ENCODE results near the gene NUP50.
A peak's percentile ranks its signal among the peaks of the same experiment; 100 is the strongest.

NUP50 gene

DNA sequence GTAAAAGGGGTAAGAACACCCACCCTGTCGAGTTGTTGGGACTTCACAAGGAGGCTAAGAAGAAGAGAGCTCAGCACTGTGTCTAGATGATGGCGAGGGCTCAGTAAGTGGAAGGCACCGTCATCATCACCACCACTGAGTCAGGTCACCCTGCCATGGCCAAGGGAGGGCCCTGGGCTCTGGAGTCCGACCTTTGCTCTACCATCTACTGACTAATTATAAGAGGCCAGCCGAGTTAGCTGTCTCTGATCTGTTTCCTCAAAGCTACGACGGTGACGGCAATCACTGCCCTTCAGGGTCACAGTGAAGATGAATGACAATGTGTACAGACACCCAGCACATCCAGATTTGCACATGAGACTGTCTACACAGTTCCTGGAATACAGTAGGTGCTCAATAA, 47.7 kb downstream of the NUP50 start:
- no peak for DNase-seq
- H3K36me3 ChIP-seq = no peaks in the 10 kb centered on the region
- peaks cover 19% of the 10 kb centered on the region for H3K4me1 ChIP-seq
- no peaks in the 10 kb centered on the region for H3K9me3 ChIP-seq
- TF ChIP-seq, protein P1, sequence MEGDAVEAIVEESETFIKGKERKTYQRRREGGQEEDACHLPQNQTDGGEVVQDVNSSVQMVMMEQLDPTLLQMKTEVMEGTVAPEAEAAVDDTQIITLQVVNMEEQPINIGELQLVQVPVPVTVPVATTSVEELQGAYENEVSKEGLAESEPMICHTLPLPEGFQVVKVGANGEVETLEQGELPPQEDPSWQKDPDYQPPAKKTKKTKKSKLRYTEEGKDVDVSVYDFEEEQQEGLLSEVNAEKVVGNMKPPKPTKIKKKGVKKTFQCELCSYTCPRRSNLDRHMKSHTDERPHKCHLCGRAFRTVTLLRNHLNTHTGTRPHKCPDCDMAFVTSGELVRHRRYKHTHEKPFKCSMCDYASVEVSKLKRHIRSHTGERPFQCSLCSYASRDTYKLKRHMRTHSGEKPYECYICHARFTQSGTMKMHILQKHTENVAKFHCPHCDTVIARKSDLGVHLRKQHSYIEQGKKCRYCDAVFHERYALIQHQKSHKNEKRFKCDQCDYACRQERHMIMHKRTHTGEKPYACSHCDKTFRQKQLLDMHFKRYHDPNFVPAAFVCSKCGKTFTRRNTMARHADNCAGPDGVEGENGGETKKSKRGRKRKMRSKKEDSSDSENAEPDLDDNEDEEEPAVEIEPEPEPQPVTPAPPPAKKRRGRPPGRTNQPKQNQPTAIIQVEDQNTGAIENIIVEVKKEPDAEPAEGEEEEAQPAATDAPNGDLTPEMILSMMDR (IDR thresholded peaks at IDR 0.05; ENCODE audit: low read depth, low read length) = no peak
- H3K27me3 ChIP-seq = no peaks in the 10 kb centered on the region
- H3K4me3 ChIP-seq (ENCODE audit: low read depth, low read length) = no peak overlapping the region

DNA sequence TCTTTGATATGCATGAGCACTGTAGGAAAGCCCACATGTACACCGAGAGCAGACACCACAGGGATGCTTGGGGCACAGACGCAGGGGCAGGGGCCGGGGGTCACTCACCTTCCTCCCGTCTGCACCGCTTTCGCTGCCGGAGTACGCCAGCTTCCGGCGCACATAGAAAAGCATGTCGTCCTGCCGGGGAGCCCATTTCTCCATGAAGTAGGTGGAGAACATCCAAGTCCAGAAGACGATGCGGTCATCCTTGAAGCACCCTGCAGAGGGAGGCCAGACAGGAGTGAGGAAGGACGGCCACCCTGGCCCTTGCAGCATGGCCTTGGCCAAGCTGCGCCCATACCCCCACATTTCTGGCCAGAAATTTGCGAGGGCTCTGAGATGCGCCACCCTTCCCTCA, 48.1 kb downstream of the NUP50 start:
- no peaks in the 10 kb centered on the region for H3K36me3 ChIP-seq
- no peaks in the 10 kb centered on the region for H3K9me3 ChIP-seq
- H3K4me1 ChIP-seq = peaks cover 19% of the 10 kb centered on the region
- no peak for DNase-seq
- no peaks in the 10 kb centered on the region for H3K27me3 ChIP-seq
- peak overlapping the region; percentile 60 for H3K4me3 ChIP-seq (ENCODE audit: low read depth, low read length)
- TF ChIP-seq, protein P1 (IDR thresholded peaks at IDR 0.05; ENCODE audit: low read depth, low read length) = no peak

DNA sequence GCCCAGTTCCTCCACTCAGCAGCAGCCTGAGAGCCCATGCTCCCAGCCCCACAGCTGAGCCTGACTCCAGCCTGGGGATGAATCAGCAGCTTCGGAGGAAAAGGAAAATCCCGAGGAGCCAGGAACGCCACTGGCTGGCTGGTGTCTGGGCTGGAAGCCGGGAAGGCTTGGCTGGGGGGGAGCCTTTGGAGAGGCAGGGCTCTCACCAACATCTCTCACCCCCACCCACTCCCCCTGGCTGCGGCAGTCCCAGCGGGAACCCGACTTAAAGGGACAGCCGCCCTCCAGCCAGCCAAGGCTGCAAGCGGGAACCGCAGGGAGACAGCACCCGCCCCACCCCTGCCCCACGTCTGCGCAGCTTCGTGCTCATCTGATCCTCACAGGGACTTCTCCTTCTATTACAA, 48.6 kb downstream of the NUP50 start:
- H3K27me3 ChIP-seq = no peaks in the 10 kb centered on the region
- peak; percentile 83 for DNase-seq
- no peaks in the 10 kb centered on the region for H3K36me3 ChIP-seq
- peaks cover 19% of the 10 kb centered on the region for H3K4me1 ChIP-seq
- H3K4me3 ChIP-seq (ENCODE audit: low read depth, low read length) = peak overlapping the region; percentile 60
- no peaks in the 10 kb centered on the region for H3K9me3 ChIP-seq
- TF ChIP-seq, protein P1 (IDR thresholded peaks at IDR 0.05; ENCODE audit: low read depth, low read length) = no peak

DNA sequence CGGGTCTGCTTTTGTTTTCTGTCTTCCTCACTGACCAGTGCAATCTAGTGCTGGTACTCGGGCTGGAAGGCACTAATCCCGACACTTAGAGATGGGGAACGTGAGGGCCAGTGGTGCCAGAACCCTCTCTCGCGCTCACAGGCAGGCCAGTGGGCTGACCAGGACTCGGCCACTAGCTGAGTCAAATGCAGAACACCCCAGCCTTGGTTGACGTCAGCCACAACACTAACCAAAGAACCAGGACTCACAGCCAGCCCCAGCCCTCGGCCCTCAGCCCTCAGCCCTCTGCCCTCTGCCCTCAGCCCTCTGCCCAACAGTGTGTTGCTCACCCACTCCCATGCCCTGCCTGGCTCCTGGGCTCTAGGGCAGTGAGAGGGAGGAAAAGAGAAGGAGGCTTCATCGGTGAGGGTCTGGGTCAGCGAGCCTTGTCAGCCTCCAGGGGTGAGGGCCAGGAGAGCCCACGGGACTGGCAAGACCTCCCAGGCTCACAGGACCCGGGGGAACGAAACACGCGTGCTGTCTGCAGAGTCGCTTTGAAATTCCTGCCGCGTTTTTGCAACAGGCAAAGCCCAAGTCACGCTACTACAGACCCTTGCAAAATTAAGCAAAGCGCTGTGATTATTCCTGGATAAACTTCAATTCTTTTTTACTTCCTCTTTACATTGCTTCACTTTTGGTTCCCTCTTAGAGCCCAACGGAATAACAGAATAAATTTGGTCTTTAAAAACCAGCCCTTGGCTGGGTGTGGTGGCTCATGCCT, 49.4 kb downstream of the NUP50 start:
- peak; percentile 33 for DNase-seq
- H3K27me3 ChIP-seq = no peaks in the 10 kb centered on the region
- H3K4me1 ChIP-seq = peaks cover 27% of the 10 kb centered on the region
- H3K9me3 ChIP-seq = no peaks in the 10 kb centered on the region
- TF ChIP-seq, protein P1 (IDR thresholded peaks at IDR 0.05; ENCODE audit: low read depth, low read length) = no peak
- H3K4me3 ChIP-seq (ENCODE audit: low read depth, low read length) = peak overlapping the region; percentile 60
- H3K36me3 ChIP-seq = no peaks in the 10 kb centered on the region

DNA sequence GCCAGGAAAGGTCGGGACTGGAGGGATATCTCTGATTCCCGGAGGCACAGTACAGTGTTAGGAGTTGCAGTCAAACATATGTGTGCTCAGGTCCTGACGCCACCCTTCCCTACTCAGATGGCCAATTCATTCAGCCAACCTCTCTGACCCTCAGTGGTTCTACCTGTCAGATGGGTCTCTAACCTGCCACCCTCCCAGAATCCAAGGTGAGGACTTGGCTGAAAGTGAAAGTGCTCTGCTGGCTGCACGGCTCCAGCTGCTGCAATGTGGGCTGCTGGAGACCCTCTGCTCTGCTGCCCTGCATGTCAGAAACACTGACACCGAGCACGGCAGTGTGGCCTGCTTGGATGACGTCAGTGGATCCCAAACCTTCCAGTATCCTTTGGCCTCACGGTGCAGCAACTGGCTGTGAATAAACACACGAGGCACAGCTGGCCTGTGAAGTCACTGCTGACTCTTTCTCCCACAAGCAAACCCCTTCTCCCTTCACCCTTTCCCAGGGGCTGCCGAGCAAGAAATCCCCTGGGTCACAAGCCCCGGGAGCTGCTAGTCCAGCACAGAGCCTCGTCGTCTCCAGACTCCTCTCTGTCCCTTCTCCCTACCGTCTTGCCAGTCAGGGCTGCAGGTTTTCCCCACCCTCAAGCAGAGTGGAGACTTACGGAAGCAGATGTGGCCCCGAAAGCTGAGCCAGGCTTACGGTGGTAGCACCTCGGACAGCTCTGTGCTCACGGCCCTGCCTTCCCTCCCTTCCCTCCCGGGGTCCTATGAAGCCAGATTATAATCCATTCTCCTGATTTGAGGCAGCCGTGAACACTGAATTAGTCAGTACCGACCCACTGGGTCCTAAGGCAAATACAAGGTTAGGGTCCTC, 52.6 kb downstream of the NUP50 start:
- Histone ChIP-seq H3K36me3 (no peaks in the 10 kb centered on the region), H3K27me3 (no peaks in the 10 kb centered on the region), H3K9me3 (no peaks in the 10 kb centered on the region), H3K4me3 (ENCODE audit: low read depth, low read length) (no peak overlapping the region), H3K4me1 (peaks cover 22% of the 10 kb centered on the region)
- peak; percentile 21 for DNase-seq
- TF ChIP-seq, protein P1 (IDR thresholded peaks at IDR 0.05; ENCODE audit: low read depth, low read length) = no peak

DNA sequence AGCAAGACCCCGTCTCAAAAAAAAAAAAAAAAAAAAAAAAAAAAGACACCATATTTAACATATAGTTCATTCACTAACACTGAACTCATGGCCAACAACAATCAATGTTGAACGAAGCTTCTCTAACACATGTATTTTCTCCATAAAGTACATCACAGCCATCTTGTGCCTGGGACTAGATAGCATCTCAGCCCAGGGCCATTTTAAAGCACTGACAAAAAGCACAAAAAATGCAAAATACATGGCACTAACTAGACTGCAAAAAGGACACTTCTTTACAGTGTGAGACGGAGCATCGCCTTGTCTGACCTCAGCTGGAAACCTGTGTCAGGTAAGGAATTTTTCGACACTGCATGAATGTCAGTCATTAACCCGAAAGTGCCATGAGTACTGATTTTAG, 53.6 kb downstream of the NUP50 start:
- TF ChIP-seq, protein P1 (IDR thresholded peaks at IDR 0.05; ENCODE audit: low read depth, low read length) = no peak
- Histone ChIP-seq H3K27me3 (no peaks in the 10 kb centered on the region), H3K4me1 (peaks cover 15% of the 10 kb centered on the region), H3K4me3 (ENCODE audit: low read depth, low read length) (no peak overlapping the region), H3K36me3 (no peaks in the 10 kb centered on the region), H3K9me3 (no peaks in the 10 kb centered on the region)
- DNase-seq = no peak

Measured in BE2C (cell line).